B cell (primary cell): ENCODE data around the gene FOXO3. TPM values are rescaled to one million over a fixed set of nuclear protein-coding genes. Genes with fewer than 3 reads are reported as not detected.
A peak's percentile ranks its signal among the peaks of the same experiment; 100 is the strongest.

Experiments used
- ATAC-seq: fragments of 200-7000 bp; cut with Tn5 transposase; one replicate; pipeline ENCODE4 v1.10.0; 2021; ENCODE audit warnings: low read depth, mild to moderate bottlenecking, moderate number of reproducible peaks, moderate library complexity
- CTCF ChIA-PET: fragments of 350-600 bp; sonication (Branson Sonifier 250); formaldehyde crosslinking; loops from one replicate; lab custom pipeline; 2021; ENCODE audit warnings: antibody characterized with exemption, inconsistent platforms; lab: Charles Lee
- POLR2A ChIA-PET: fragments of 350-600 bp; sonication (Branson Sonifier 250); formaldehyde crosslinking; loops from one replicate; lab custom pipeline; 2021; ENCODE audit warnings: antibody characterized with exemption; lab: Charles Lee
- DNase-seq: peaks from one replicate; pipeline ENCODE4 v3.0.0; 2013
- H2AFZ ChIP-seq: 2 replicates; pipeline ENCODE4 v1.6.1; 2012; ENCODE audit warnings: mild to moderate bottlenecking, low read depth, low read length; ENCODE audit not compliant: insufficient read depth, poor library complexity, severe bottlenecking
- H3K27ac ChIP-seq, 2 donors: 1 replicate in 1 of 2; 2 replicates in 1 of 2; pipeline ENCODE4 v1.5.1; 2012 to 2013; ENCODE audit warnings: low read length in 2 of 2, mild to moderate bottlenecking in 2 of 2, moderate library complexity in 1 of 2
- H3K27me3 ChIP-seq, 4 experiments: fragments of 200-600 bp in 1 of 4; sonication (generic) in 1 of 4; replicated peaks in 1 of 4; 1 replicate in 2 of 4; 2 replicates in 2 of 4; pipeline versions ENCODE4 v1.6.1 to v1.7.0; 2013 to 2016; ENCODE audit warnings: low read length in 3 of 4, mild to moderate bottlenecking in 2 of 4, mixed read lengths in 1 of 4, moderate library complexity in 1 of 4; ENCODE audit not compliant: insufficient read depth in 4 of 4, control insufficient read depth in 3 of 4; ENCODE audit errors: control extremely low read depth in 1 of 4
- H3K36me3 ChIP-seq, 2 experiments: replicated peaks in 1 of 2; 1 replicate in 1 of 2; 2 replicates in 1 of 2; pipeline versions ENCODE4 v1.6.1 to v1.7.1; 2013; ENCODE audit warnings: low read length in 1 of 2; ENCODE audit not compliant: insufficient read depth in 2 of 2, control insufficient read depth in 1 of 2; ENCODE audit errors: control extremely low read depth in 1 of 2, extremely low read depth in 1 of 2
- H3K4me1 ChIP-seq, 2 donors: fragments of 200-600 bp in 1 of 2; sonication (generic) in 1 of 2; 1 replicate in 1 of 2; 2 replicates in 1 of 2; pipeline versions ENCODE4 v1.5.1 to v1.6.1; 2013 to 2017; ENCODE audit warnings: low read length in 2 of 2; ENCODE audit not compliant: control insufficient read depth in 2 of 2, insufficient read depth in 2 of 2
- H3K4me2 ChIP-seq: replicated peaks from 2 replicates; pipeline ENCODE3; 2012; ENCODE audit warnings: mild to moderate bottlenecking, low read depth, low read length; ENCODE audit not compliant: poor library complexity, severe bottlenecking
- H3K4me3 ChIP-seq, 5 experiments: fragments of 200-600 bp in 1 of 5; sonication (generic) in 1 of 5; 1 replicate in 3 of 5; 2 replicates in 2 of 5; pipeline versions ENCODE4 v1.5.1 to v1.7.0; 2011 to 2016; ENCODE audit warnings: low read length in 4 of 5, mild to moderate bottlenecking in 4 of 5, low read depth in 2 of 5, control low read depth in 1 of 5, moderate library complexity in 1 of 5; ENCODE audit not compliant: insufficient read depth in 1 of 5; ENCODE audit errors: control extremely low read depth in 1 of 5, extremely low read depth in 1 of 5
- H3K79me2 ChIP-seq: fragments of 200-600 bp; sonication (generic); one replicate; pipeline ENCODE4 v1.6.0; 2016; ENCODE audit warnings: low read length; ENCODE audit not compliant: control insufficient read depth, insufficient read depth
- H3K9ac ChIP-seq: fragments of 200-600 bp; sonication (generic); 2 replicates; pipeline ENCODE4 v1.6.1; 2017; ENCODE audit warnings: mild to moderate bottlenecking, low read length, moderate library complexity
- H3K9me3 ChIP-seq, 3 donors: one replicate each; pipeline versions ENCODE4 v1.6.1 to v1.7.1; 2013; ENCODE audit warnings: low read length in 2 of 3; ENCODE audit not compliant: control insufficient read depth in 2 of 3, insufficient read depth in 1 of 3; ENCODE audit errors: control extremely low read depth in 1 of 3
- H4K20me1 ChIP-seq: 2 replicates; pipeline ENCODE4 v1.6.0; 2012; ENCODE audit warnings: mild to moderate bottlenecking, low read length; ENCODE audit not compliant: insufficient read depth, control insufficient read depth, poor library complexity, severe bottlenecking
- H3K27ac Mint-ChIP-seq: one replicate; pipeline ENCODE4 v1.8.0; 2021; ENCODE audit warnings: mixed read lengths
- H3K27me3 Mint-ChIP-seq: one replicate; pipeline ENCODE4 v1.8.0; 2021; ENCODE audit warnings: mixed read lengths
- H3K4me1 Mint-ChIP-seq: one replicate; pipeline ENCODE4 v1.8.0; 2021; ENCODE audit warnings: mixed read lengths
- H3K4me3 Mint-ChIP-seq: one replicate; pipeline ENCODE4 v1.8.0; 2021; ENCODE audit warnings: mixed read lengths
- H3K9me3 Mint-ChIP-seq: one replicate; pipeline ENCODE4 v1.8.0; 2022; ENCODE audit warnings: mixed read lengths; ENCODE audit not compliant: insufficient read depth
- CTCF ChIP-seq: fragments of 200-600 bp; IDR thresholded peaks from one replicate; pipeline ENCODE4 v1.8.0; 2022; ENCODE audit warnings: antibody characterized with exemption, mild to moderate bottlenecking
- EZH2 ChIP-seq: IDR thresholded peaks from 2 replicates; pipeline ENCODE4 v1.6.1; 2012; ENCODE audit warnings: borderline replicate concordance, low read depth, mild to moderate bottlenecking, moderate library complexity, low read length; ENCODE audit not compliant: insufficient read depth, poor library complexity, severe bottlenecking
- WGBS: methylation state at CpG from one replicate; pipeline ENCODE4 v1.1.5; 2013; ENCODE audit warnings: missing lambda C conversion rate; ENCODE audit not compliant: insufficient coverage; 5-methylcytosine and 5-hydroxymethylcytosine counted together
- intact Hi-C: fragments of 100-400 bp; cut with micrococcal nuclease; formaldehyde crosslinking; loops from one replicate; pipeline ENCODE4 v1.10.0; 2022
- polyA plus RNA-seq: library from polyadenylated mRNA; depleted of rRNA; stranded (reverse); fragments of >200 nt; gene quantifications from 2 replicates; pipeline ENCODE4 v1.2.3, GENCODE V29; 2012
- total RNA-seq, 2 donors: library from RNA; stranded (reverse); fragments of 120-200 nt in 1 of 2; gene quantifications; 1 replicate in 1 of 2; 2 replicates in 1 of 2; pipeline versions ENCODE4 v1.2.3 to v1.2.4, GENCODE V29; 2013 to 2022

The FOXO3 gene
- total and polyA plus RNA-seq, 2 donors (not counting 1 experiment from before 2014, with no cell fraction given) = 6.0 to 16.9 TPM

- H3K4me3 ChIP-seq = peak overlapping the region; percentile 83 to 98 (median 96)
- H3K4me3 Mint-ChIP-seq = peak overlapping the region; percentile 100
- ChIA-PET CTCF (interaction anchor here (1.0 to 3.9 kb wide), 7 partner anchors 17 to 514 kb away, joined by 3 to 14 read pairs (median 5); partner anchors contain the start of gene ARMC2), POLR2A (interaction anchor here (0.6 to 2.9 kb wide), 7 partner anchors 9 to 896 kb away, joined by 3 to 17 read pairs (median 4); partner anchors contain the start of genes ARMC2, CD164, CEP57L1 and MICAL1)
- H3K4me1 Mint-ChIP-seq = peaks cover 28% of the 10 kb centered on the region
- H3K27me3 ChIP-seq = peaks cover 0 to 6% (median 0%) of the 10 kb centered on the region in 4 experiments
- peak; percentile 94 for DNase-seq
- H3K27me3 Mint-ChIP-seq = peaks cover 5% of the 10 kb centered on the region
- TF ChIP-seq CTCF = no peak
- TF ChIP-seq EZH2 = no peak
- H3K27ac ChIP-seq = peak overlapping the region; percentile 100
- peak overlapping the region; percentile 99 for H3K9ac ChIP-seq
- peak; percentile 48 for ATAC-seq
- H3K9me3 ChIP-seq = peaks cover 0 to 9% (median 0%) of the 10 kb centered on the region in 3 donors
- no peaks in the 10 kb centered on the region for H3K9me3 Mint-ChIP-seq
- H3K4me1 ChIP-seq = peaks cover 21 to 23% of the 10 kb centered on the region in 2 donors
- peak overlapping the region; percentile 99 for H3K4me2 ChIP-seq
- WGBS = 0% methylated on average over 81 of the region's 84 CpGs
- H3K79me2 ChIP-seq = no peaks in the 10 kb centered on the region
- intact Hi-C loops = loop anchor here (2.0 to 5.0 kb wide), 3 partner anchors 343 to 734 kb away; partner anchors contain the start of gene SCML4
- no peaks in the 10 kb centered on the region for H3K36me3 ChIP-seq
- peak overlapping the region; percentile 78 for H2AFZ ChIP-seq
- H3K27ac Mint-ChIP-seq = peak overlapping the region; percentile 100
- H4K20me1 ChIP-seq = peaks cover 23% of the 10 kb centered on the region
These were observed 1.4 kb upstream of the FOXO3 start for GRCh38 chr6:108559097-108559883.
